ENCODE data around the gene PIP4K2C. TPM values are rescaled to one million over a fixed set of nuclear protein-coding genes. Genes with fewer than 3 reads are reported as not detected.
A peak's percentile ranks its signal among the peaks of the same experiment; 100 is the strongest.

PIP4K2C gene
- total RNA-seq, 6 experiments from 2014 or later = 11.3 to 27.6 (median 12.8) TPM

GRCh38 chr12:57603324-57603723 is 12.3 kb downstream of the PIP4K2C start:
- WGBS (ENCODE audit: insufficient coverage, low coverage, low lambda C conversion rate, missing lambda C conversion rate) = 77% methylated on average over 2 of the region's 2 CpGs
- ATAC-seq = no peak
- Histone ChIP-seq H3K27me3 (no peaks in the 10 kb centered on the region), H3K36me3 (peaks cover 0 to 6% (median 0%) of the 10 kb centered on the region in 4 donors), H3K9me3 (no peaks in the 10 kb centered on the region), H3K4me3 (no peak overlapping the region), H3K4me1 (no peaks in the 10 kb centered on the region), H3K27ac (no peak overlapping the region)
- intact Hi-C loops (cut with DNase I) = no loop called here
- no peak for DNase-seq
- no peak for TF ChIP-seq POLR2A (IDR thresholded peaks at IDR 0.05)
- TF ChIP-seq CTCF (IDR thresholded peaks at IDR 0.05) = no peak

GRCh38 chr12:57603815-57604453 is 12.9 kb downstream of the PIP4K2C start:
- intact Hi-C loops (cut with DNase I) = no loop called here
- Histone ChIP-seq H3K9me3 (no peaks in the 10 kb centered on the region), H3K27ac (peak overlapping the region in 2 of 3 donors; percentile 59 to 72), H3K27me3 (no peaks in the 10 kb centered on the region), H3K36me3 (peaks cover 0 to 6% (median 0%) of the 10 kb centered on the region in 4 donors), H3K4me1 (no peaks in the 10 kb centered on the region), H3K4me3 (peak overlapping the region; percentile 37 to 45 (median 39))
- ATAC-seq (peak in 1 of 4 donors; percentile 45), DNase-seq (no peak)
- TF ChIP-seq CTCF (IDR thresholded peaks at IDR 0.05) (no peak), POLR2A (IDR thresholded peaks at IDR 0.05) (no peak)
- WGBS (ENCODE audit: insufficient coverage, low coverage, low lambda C conversion rate, missing lambda C conversion rate) = 36% methylated on average over 6 of the region's 6 CpGs

GRCh38 chr12:57604454-57604991 is 13.5 kb downstream of the PIP4K2C start, which contains the start of gene DTX3:
TSS of gene DTX3 (plus strand) at chr12:57604824. CDS start at chr12:57606518, 1,694 bp downstream.
- ATAC-seq = peak; percentile 14 to 44 (median 26)
- Histone ChIP-seq H3K4me3 (peak within 1 kb of the TSS; percentile 37 to 45 (median 39)), H3K27ac (peak within 1 kb of the TSS; percentile 56 to 72 (median 59)), H3K36me3 (peaks cover 0 to 3% (median 0%) of the 10 kb centered on the region in 4 donors), H3K27me3 (no peaks in the 10 kb centered on the region), H3K4me1 (no peaks in the 10 kb centered on the region), H3K9me3 (no peaks in the 10 kb centered on the region)
- no peak for TF ChIP-seq CTCF (IDR thresholded peaks at IDR 0.05)
- TF ChIP-seq POLR2A (IDR thresholded peaks at IDR 0.05) = no peak
- intact Hi-C loops (cut with DNase I) = no loop called here
- DNase-seq = no peak
- 4% methylated on average over 33 of the region's 36 CpGs for WGBS (ENCODE audit: insufficient coverage, low coverage, low lambda C conversion rate, missing lambda C conversion rate)

- H3K36me3 ChIP-seq = peaks cover 0 to 3% (median 0%) of the 10 kb centered on the region in 4 donors
- TF ChIP-seq CTCF (IDR thresholded peaks at IDR 0.05) (no peak), POLR2A (IDR thresholded peaks at IDR 0.05) (no peak)
- no peaks in the 10 kb centered on the region for H3K4me1 ChIP-seq
- H3K4me3 ChIP-seq = peak overlapping the region; percentile 37 to 45 (median 39)
- ATAC-seq (peak in 1 of 4 donors; percentile 13), DNase-seq (no peak)
- no peaks in the 10 kb centered on the region for H3K9me3 ChIP-seq
- peak overlapping the region; percentile 56 to 72 (median 59) for H3K27ac ChIP-seq
- intact Hi-C loops (cut with DNase I) = no loop called here
- H3K27me3 ChIP-seq = no peaks in the 10 kb centered on the region
- 2% methylated on average over 10 of the region's 25 CpGs for WGBS (ENCODE audit: insufficient coverage, low coverage, low lambda C conversion rate, missing lambda C conversion rate)
These were observed 14.2 kb downstream of the PIP4K2C start for GRCh38 chr12:57604992-57605810.

Data from right lobe of liver (tissue), 6 donors.